ENCODE results near the gene UBXN10. TPM values are rescaled to one million over a fixed set of nuclear protein-coding genes. Genes with fewer than 3 reads are reported as not detected.

Gene UBXN10
- total and polyA plus RNA-seq, 2 of the 8 experiments (the other 6 are each of a cell fraction or from before 2014, with no cell fraction given), result 0.43 to 0.68 TPM

- no peak for TF ChIP-seq CTCF (IDR thresholded peaks at IDR 0.05; ENCODE audit: control extremely low read depth in 1 of 3, insufficient read depth in 1 of 3, low read depth in 1 of 3, low read length in 3 of 3)
- no peak for TF ChIP-seq TAF7 (optimal IDR thresholded peaks at IDR 0.05; ENCODE audit: borderline replicate concordance, low read depth, low read length)
- no peak for TF ChIP-seq CEBPB (IDR thresholded peaks at IDR 0.05; ENCODE audit: low read depth, low read length)
- no peak for TF ChIP-seq NRF1 (IDR thresholded peaks at IDR 0.05; ENCODE audit: low read depth, low read length)
- TF ChIP-seq GTF2F1 (IDR thresholded peaks at IDR 0.05; ENCODE audit: borderline replicate concordance, low read depth, low read length), result no peak
- no peak for TF ChIP-seq POU5F1 (IDR thresholded peaks at IDR 0.05; ENCODE audit: low read depth, low read length)
- no peak for TF ChIP-seq ATF2 (IDR thresholded peaks at IDR 0.05; ENCODE audit: low read length)
Observed at GRCh38 chr1:20199840-20200239, 13.9 kb downstream of the UBXN10 start (continued).
